GM12874 (cell line): ENCODE measurements around the gene SAT1.

Experiments used
- TF ChIP-seq, protein P1 (sequence below): IDR thresholded peaks from 2 replicates; pipeline ENCODE4 v1.5.1; 2011; ENCODE audit warnings: low read depth, mild to moderate bottlenecking, control low read depth, low read length, moderate library complexity; ENCODE audit not compliant: insufficient read depth

SAT1 gene

DNA sequence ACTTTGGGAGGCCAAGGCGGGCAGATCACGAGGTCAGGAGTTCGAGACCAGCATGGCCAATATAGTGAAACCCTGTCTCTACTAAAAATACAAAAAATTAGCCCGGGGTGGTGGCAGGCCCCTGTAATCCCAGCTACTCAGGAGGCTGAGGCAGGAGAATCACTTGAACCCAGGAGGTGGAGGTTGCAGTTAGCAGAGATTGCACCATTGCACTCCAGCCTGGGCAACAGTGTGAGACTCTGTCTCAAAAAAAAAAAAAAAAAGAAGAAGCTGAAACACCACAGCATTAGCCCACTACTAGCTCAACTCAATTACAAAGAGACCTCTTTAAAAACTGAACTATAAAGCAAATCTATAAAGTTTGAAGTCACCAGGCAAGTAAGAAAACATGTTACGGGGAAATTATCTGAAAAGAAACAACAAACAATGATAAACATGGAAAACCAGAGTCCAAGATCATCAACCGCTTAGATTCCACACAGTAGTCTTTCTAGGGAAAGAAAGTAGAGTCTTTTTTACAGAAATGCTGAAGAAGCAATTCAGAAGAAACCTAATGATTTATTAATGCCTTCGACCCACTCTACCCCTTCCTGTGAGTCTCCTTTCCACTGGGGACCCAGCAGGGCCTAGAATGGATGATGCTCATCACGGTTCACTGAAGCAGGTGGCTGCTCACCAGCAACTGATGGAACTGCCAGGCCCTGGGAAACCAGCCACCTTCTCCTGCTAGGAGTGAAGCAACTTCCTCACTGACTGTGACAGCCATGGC is 6.6 kb downstream of the SAT1 start:
- TF ChIP-seq, protein P1, sequence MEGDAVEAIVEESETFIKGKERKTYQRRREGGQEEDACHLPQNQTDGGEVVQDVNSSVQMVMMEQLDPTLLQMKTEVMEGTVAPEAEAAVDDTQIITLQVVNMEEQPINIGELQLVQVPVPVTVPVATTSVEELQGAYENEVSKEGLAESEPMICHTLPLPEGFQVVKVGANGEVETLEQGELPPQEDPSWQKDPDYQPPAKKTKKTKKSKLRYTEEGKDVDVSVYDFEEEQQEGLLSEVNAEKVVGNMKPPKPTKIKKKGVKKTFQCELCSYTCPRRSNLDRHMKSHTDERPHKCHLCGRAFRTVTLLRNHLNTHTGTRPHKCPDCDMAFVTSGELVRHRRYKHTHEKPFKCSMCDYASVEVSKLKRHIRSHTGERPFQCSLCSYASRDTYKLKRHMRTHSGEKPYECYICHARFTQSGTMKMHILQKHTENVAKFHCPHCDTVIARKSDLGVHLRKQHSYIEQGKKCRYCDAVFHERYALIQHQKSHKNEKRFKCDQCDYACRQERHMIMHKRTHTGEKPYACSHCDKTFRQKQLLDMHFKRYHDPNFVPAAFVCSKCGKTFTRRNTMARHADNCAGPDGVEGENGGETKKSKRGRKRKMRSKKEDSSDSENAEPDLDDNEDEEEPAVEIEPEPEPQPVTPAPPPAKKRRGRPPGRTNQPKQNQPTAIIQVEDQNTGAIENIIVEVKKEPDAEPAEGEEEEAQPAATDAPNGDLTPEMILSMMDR = no peak

DNA sequence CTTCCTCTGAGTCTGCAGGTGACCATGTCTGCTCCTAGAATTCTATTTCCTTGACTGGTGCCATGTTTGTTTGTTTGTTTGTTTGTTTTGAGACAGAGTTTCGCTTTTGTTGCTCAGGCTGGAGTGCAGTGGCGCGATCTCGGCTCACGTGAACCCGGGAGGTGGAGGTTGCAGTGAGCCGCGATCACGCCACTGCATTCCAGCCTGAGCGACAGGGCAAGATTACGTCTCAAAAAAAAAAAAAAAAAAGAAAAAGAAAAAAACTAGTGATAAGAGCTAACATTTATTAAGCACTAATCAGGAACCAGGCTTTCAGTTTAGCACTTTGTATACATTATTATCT is 7.2 kb downstream of the SAT1 start:
- TF ChIP-seq, protein P1 = no peak

DNA sequence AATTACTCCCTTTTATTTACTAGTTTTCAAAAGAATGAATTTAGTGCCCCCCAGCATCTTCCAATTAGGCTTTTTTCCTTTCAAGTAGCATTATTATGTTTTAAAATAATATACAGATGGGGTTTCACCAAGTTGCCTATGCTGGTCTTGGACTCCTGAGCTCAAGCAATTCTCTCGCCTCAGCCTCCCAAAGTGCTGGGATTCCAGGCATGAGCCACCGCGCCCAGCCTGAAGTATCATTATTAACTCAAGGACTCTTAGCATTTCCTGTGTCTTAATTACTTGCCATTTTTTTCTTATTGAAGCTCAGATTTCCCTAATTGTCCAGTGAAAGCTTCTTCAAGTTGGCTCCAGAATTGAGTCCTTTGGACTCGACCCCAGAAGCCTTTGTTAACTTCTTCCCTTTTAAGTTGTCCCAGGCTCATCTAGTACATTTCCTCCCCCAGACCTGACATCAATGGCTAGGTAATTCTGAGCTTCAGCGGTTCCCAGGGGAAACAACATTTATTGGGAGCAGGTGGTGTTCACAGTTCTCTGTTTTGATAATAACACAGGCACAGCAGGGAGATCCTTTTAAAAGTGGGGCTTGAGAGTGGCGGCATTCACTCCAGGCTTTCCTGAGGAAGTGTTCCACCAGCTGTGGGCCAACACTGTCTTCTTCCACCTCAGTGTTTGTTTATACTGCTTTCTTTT is 10.0 kb downstream of the SAT1 start:
- TF ChIP-seq, protein P1 = no peak

DNA sequence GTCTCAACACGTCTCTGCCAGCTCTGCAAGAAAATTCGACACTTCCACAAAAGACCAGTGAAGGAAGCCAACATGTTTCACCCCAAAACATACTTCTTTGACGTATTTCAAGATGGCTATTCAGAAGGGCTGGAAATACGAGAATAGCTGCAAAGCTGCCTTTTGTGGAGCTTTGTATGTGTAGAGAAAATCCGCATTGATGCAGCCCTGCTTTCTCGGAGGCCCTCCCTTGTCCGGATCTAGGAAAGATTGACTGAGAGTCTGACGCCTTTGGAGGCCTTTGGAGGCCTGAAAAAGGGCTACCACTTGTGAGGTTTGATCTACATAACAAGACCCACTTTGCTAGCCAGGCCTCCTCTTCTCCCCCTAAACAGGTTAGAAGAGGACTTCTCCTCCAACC is 12.2 kb downstream of the SAT1 start:
- TF ChIP-seq, protein P1 = no peak

DNA sequence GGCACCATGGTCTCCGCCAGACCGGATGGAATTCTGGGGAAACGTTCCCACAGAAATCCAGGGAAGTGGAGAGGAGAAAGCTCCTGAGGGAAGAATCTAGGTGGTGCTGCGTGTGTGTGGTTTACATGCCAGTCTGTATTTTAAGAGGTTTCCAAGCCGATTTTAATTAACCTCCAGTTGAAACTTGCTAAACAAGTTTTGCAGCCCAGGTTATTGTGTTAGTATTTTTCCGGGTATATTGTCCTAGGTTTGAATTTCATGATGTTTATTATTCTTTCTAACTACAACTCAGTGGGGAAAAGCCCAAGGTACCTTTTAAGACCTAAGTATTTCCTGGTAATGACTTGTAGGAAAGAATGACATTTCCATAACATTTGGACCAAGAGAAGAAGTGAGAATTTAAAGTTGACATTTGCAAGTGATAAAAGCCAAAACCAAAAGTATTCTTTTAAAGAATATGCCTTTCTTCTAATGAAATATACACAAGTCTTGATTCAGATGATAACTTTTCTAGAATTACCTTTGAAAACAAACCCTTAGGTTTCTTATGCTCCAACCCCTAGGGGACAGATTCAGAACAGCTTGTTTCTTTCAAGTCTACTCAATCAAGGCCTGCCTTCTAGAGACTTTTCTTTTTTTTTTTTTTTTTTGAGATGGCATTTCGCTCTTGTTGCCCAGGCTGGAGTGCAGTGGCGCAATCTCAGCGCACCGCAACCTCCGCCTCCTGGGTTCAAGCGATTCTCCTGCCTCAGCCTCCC is 14.6 kb downstream of the SAT1 start:
- TF ChIP-seq, protein P1 = no peak

DNA sequence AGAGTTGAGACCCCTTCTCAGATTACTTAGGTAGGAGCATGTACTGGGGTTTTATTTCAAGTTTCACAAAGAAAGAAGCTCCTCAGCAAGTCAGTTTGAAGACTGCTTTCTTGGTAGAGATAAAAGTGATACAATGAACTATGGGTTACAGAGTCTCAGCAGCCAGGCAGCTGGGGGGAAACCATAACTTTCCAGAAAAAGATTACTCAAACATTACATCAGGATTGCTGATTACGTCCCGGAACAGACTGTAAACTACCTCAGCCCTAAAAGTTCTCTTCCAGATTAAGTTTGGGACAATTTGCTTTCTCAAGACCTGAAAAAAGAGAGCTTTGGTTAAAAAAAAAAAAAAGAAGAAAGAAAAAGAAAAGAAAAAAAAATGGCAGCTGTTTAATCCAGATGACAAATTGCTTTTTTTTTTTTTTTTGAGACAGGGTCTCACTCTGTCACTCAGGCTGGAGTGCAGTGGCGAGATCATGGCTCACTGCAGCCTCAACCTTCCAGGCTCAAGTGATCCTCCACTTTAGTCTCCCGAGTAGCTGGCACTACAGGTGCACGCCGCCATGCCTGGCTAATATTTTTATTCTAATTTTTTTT is 16.6 kb downstream of the SAT1 start:
- TF ChIP-seq, protein P1 = no peak

DNA sequence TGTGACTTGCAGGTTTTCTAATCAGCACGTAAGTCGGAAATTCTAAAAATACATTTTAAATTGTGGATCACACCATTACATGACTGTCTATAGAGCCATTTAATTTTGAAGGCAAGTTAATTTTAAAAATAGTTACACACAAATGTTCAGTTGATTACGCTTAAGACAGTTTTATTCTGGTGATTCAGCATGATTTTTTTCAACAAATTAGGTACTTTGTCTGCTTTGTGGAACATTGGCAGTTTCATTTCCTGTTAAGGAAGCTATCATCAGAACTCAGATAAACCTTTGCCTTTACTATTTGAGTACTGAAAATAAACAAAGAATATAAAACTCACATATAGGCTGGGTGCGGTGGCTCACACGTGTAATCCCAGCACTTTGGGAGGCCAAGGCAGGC is 19.5 kb downstream of the SAT1 start:
- TF ChIP-seq, protein P1 = no peak
